Activated naive CD4-positive, alpha-beta T cell treated with anti-CD3 and anti-CD28 coated beads, Interleukin-2, amount 50 U/mL, for 24 hours (primary cell): ENCODE measurements around the gene SETD7.
A peak's percentile ranks its signal among the peaks of the same experiment; 100 is the strongest.

Experiments used
- H3K27ac Mint-ChIP-seq: one replicate; pipeline ENCODE4 v1.8.0; 2021; ENCODE audit warnings: mild to moderate bottlenecking, mixed read lengths
- H3K27me3 Mint-ChIP-seq: one replicate; pipeline ENCODE4 v1.8.0; 2021; ENCODE audit warnings: mixed read lengths
- H3K36me3 Mint-ChIP-seq: one replicate; pipeline ENCODE4 v1.8.0; 2021; ENCODE audit warnings: mixed read lengths
- H3K4me1 Mint-ChIP-seq: one replicate; pipeline ENCODE4 v1.8.0; 2021; ENCODE audit warnings: mixed read lengths
- H3K4me3 Mint-ChIP-seq: one replicate; pipeline ENCODE4 v1.8.0; 2021; ENCODE audit warnings: mild to moderate bottlenecking, mixed read lengths
- H3K9me3 Mint-ChIP-seq: one replicate; pipeline ENCODE4 v1.8.0; 2021; ENCODE audit warnings: mixed read lengths

The SETD7 gene

DNA sequence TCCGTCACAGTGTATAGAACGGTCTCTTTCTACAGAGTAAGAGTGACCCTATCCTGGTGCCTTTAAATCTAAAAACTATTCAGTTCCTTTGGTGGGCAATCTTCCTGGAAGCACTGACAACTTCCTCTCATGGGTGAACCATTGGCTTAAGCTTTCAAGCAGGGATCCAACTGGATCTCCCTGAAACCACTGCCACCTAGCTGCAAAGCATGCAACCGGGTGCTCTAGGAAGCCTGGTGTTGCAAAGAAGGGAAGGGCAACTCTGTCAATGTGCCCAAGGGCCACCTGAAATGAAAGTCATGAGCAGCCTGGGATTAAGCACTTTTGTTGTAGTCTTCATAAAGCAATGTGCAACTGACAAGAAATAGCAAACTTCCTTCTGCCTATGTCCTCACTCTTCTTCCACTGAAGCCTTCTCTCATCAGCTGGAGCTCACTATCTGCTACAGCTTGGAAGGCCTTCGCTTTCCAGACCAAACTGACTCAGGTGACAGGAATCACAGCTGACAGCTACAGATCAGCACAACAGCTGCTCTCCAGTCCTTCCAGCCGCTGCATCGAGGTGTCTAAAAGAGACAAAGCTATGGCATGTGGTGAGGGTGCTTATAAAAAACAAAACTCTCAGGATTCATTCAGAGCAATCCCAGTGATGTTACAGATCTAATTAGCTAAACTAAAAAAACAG lies 46.1 kb downstream of the SETD7 start:
- Mint-ChIP-seq H3K9me3 (no peaks in the 10 kb centered on the region), H3K4me1 (no peaks in the 10 kb centered on the region), H3K36me3 (peaks cover 4% of the 10 kb centered on the region), H3K27me3 (no peaks in the 10 kb centered on the region), H3K4me3 (no peak overlapping the region), H3K27ac (no peak overlapping the region)

- H3K36me3 Mint-ChIP-seq, result peaks cover 2% of the 10 kb centered on the region
- no peak overlapping the region for H3K4me3 Mint-ChIP-seq
- H3K27ac Mint-ChIP-seq, result no peak overlapping the region
- no peaks in the 10 kb centered on the region for H3K9me3 Mint-ChIP-seq
- no peaks in the 10 kb centered on the region for H3K4me1 Mint-ChIP-seq
- no peaks in the 10 kb centered on the region for H3K27me3 Mint-ChIP-seq
These were observed 47.3 kb downstream of the SETD7 start for GRCh38 chr4:139508581-139509237.

GRCh38 chr4:139506774-139507173 lies 49.2 kb downstream of the SETD7 start:
- Mint-ChIP-seq H3K4me1 (no peaks in the 10 kb centered on the region), H3K27me3 (peaks cover 1% of the 10 kb centered on the region), H3K36me3 (peaks cover 2% of the 10 kb centered on the region), H3K9me3 (no peaks in the 10 kb centered on the region), H3K4me3 (no peak overlapping the region), H3K27ac (no peak overlapping the region)

- Mint-ChIP-seq H3K27me3 (peaks cover 1% of the 10 kb centered on the region), H3K4me3 (no peak overlapping the region), H3K27ac (no peak overlapping the region)
These were observed 52.3 kb downstream of the SETD7 start for GRCh38 chr4:139503622-139504166.

GRCh38 chr4:139501927-139502899 lies 53.8 kb downstream of the SETD7 start:
- H3K9me3 Mint-ChIP-seq, result no peaks in the 10 kb centered on the region
- no peak overlapping the region for H3K4me3 Mint-ChIP-seq
- peaks cover 1% of the 10 kb centered on the region for H3K27me3 Mint-ChIP-seq
- no peak overlapping the region for H3K27ac Mint-ChIP-seq
- H3K36me3 Mint-ChIP-seq, result peaks cover 2% of the 10 kb centered on the region
- H3K4me1 Mint-ChIP-seq, result no peaks in the 10 kb centered on the region

More at GRCh38 chr4:139503622-139504166, 52.3 kb downstream of the SETD7 start:
- Mint-ChIP-seq H3K36me3 (peaks cover 2% of the 10 kb centered on the region), H3K9me3 (no peaks in the 10 kb centered on the region), H3K4me1 (no peaks in the 10 kb centered on the region)

- Mint-ChIP-seq H3K36me3 (peaks cover under 1% of the 10 kb centered on the region), H3K4me3 (no peak overlapping the region), H3K27me3 (peaks cover 1% of the 10 kb centered on the region), H3K9me3 (no peaks in the 10 kb centered on the region), H3K27ac (no peak overlapping the region), H3K4me1 (no peaks in the 10 kb centered on the region)
These were observed 54.5 kb downstream of the SETD7 start for GRCh38 chr4:139501527-139501926.

GRCh38 chr4:139501117-139501516 lies 54.9 kb downstream of the SETD7 start:
- H3K9me3 Mint-ChIP-seq, result no peaks in the 10 kb centered on the region
- no peak overlapping the region for H3K4me3 Mint-ChIP-seq
- peaks cover 1% of the 10 kb centered on the region for H3K27me3 Mint-ChIP-seq
- no peaks in the 10 kb centered on the region for H3K36me3 Mint-ChIP-seq
- no peaks in the 10 kb centered on the region for H3K4me1 Mint-ChIP-seq
- no peak overlapping the region for H3K27ac Mint-ChIP-seq

GRCh38 chr4:139499186-139499585 lies 56.8 kb downstream of the SETD7 start:
- Mint-ChIP-seq H3K4me1 (no peaks in the 10 kb centered on the region), H3K27me3 (peaks cover 1% of the 10 kb centered on the region), H3K4me3 (no peak overlapping the region), H3K36me3 (no peaks in the 10 kb centered on the region), H3K27ac (no peak overlapping the region), H3K9me3 (no peaks in the 10 kb centered on the region)

- H3K4me1 Mint-ChIP-seq, result no peaks in the 10 kb centered on the region
- H3K4me3 Mint-ChIP-seq, result no peak overlapping the region
- no peaks in the 10 kb centered on the region for H3K9me3 Mint-ChIP-seq
- no peaks in the 10 kb centered on the region for H3K36me3 Mint-ChIP-seq
- H3K27ac Mint-ChIP-seq, result no peak overlapping the region
- H3K27me3 Mint-ChIP-seq, result no peaks in the 10 kb centered on the region
These were observed 62.8 kb downstream of the SETD7 start for GRCh38 chr4:139493176-139493575.

GRCh38 chr4:139492429-139492828 lies 63.6 kb downstream of the SETD7 start:
- Mint-ChIP-seq H3K36me3 (no peaks in the 10 kb centered on the region), H3K9me3 (no peaks in the 10 kb centered on the region), H3K4me1 (no peaks in the 10 kb centered on the region), H3K27ac (no peak overlapping the region), H3K4me3 (no peak overlapping the region), H3K27me3 (no peaks in the 10 kb centered on the region)

DNA sequence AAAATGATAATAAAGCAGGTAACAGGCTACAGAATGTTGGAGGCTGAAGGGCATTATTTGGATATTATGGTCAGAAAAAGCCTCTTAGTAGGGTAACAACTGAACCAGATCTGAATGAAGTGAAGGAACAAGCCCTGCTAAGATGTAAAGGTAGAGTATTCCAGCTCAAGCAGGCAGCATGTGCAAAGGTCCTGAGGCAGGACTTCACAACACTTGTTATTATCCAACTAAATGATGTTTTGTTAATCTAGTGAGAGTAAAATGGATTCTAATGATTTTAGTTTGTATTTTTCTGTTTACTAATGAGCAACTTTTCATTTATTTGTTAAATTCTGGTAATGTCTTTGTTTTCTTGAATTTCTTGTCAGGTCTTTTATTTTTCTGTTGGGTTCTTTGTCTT lies 66.4 kb downstream of the SETD7 start:
- Mint-ChIP-seq H3K27ac (peak overlapping the region; percentile 32), H3K36me3 (no peaks in the 10 kb centered on the region), H3K4me1 (no peaks in the 10 kb centered on the region), H3K9me3 (no peaks in the 10 kb centered on the region), H3K27me3 (no peaks in the 10 kb centered on the region), H3K4me3 (no peak overlapping the region)

DNA sequence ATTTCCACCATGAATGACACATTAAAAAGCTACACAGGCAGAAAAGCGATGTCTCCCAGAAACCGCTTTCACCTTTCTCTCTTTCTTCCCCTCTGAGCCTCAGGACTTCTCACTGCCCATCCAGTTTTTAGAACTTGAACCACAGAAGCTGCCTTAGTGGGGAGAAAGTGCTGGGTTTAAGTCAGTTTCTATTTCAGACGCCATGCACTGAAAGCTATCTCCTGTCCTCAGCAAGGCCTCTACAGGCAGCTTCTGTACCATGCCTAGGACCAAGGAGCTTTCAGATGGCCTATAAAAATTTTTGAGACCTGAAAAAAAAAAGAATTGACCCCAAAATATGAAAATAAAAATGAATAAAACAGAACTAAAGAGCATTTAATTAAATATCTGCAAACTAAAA lies 67.6 kb downstream of the SETD7 start:
- no peaks in the 10 kb centered on the region for H3K36me3 Mint-ChIP-seq

GRCh38 chr4:139484783-139485311 lies 71.2 kb downstream of the SETD7 start:
- H3K4me3 Mint-ChIP-seq, result no peak overlapping the region
- H3K27ac Mint-ChIP-seq, result no peak overlapping the region
- H3K36me3 Mint-ChIP-seq, result no peaks in the 10 kb centered on the region
- no peaks in the 10 kb centered on the region for H3K9me3 Mint-ChIP-seq
- H3K27me3 Mint-ChIP-seq, result no peaks in the 10 kb centered on the region
- no peaks in the 10 kb centered on the region for H3K4me1 Mint-ChIP-seq

More for the DNA sequence above, 67.6 kb downstream of the SETD7 start:
- Mint-ChIP-seq H3K4me1 (no peaks in the 10 kb centered on the region), H3K27me3 (no peaks in the 10 kb centered on the region), H3K27ac (no peak overlapping the region), H3K9me3 (no peaks in the 10 kb centered on the region), H3K4me3 (no peak overlapping the region)

GRCh38 chr4:139483000-139483399 lies 73.0 kb downstream of the SETD7 start:
- Mint-ChIP-seq H3K27ac (no peak overlapping the region), H3K27me3 (no peaks in the 10 kb centered on the region), H3K36me3 (peaks cover 1% of the 10 kb centered on the region), H3K4me3 (no peak overlapping the region), H3K4me1 (no peaks in the 10 kb centered on the region), H3K9me3 (no peaks in the 10 kb centered on the region)

- Mint-ChIP-seq H3K4me3 (no peak overlapping the region), H3K27ac (no peak overlapping the region), H3K9me3 (no peaks in the 10 kb centered on the region), H3K36me3 (peaks cover 4% of the 10 kb centered on the region), H3K27me3 (no peaks in the 10 kb centered on the region), H3K4me1 (no peaks in the 10 kb centered on the region)
These were observed 74.6 kb downstream of the SETD7 start for GRCh38 chr4:139481465-139481864.
